Colon (tissue), 2 donors: Measurements from ENCODE around the gene COG5.
"Not testable (repeated sequence)": the region's sequence is repeated elsewhere in the genome, so short reads cannot be mapped to it uniquely, and the experiment has no call there.

Source experiments
- FAIRE-seq: peaks from 2 replicates; lab custom pipeline; 2012; peaks lifted over from hg19 to GRCh38; lab: Jason Lieb, UNC
- donor health status: control.
- donor health status: control.

COG5 gene

DNA sequence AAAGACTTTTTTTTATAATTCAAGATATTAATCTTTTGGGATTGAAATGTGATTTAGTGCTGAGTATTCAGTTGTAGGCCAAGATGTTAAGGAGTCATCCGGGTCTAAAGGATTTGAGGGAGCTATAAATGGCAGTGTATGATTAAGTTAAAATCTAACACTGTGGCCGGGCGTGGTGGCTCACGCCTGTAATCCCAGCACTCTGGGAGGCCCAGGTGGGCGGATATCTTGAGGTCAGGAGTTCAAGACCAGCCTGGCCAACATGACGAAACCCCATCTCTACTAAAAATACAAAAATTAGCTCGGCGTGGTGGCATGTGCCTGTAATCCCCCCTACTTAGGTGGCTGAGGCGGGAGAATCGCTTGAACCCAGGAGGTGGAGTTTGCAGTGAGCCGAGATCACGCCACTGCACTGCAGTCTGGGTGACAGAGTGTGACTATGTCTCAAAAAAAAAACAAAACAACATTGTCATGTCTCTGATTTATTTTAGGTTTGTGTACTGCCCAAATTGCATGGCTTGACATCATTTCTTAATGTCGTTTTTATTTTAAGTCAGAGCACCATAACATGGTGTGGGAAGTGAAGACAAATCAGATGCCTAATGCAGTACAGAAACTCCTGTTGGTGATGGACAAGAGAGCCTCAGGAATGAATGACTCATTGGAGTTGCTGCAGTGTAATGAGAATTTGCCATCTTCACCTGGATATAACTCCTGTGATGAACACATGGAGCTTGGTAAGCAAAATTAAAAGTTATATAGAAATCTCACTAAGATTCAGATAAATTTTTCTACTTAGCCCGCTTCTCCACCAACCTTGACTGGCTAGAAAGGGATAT lies 384.2 kb downstream of the COG5 start:
- FAIRE-seq: no peak

DNA sequence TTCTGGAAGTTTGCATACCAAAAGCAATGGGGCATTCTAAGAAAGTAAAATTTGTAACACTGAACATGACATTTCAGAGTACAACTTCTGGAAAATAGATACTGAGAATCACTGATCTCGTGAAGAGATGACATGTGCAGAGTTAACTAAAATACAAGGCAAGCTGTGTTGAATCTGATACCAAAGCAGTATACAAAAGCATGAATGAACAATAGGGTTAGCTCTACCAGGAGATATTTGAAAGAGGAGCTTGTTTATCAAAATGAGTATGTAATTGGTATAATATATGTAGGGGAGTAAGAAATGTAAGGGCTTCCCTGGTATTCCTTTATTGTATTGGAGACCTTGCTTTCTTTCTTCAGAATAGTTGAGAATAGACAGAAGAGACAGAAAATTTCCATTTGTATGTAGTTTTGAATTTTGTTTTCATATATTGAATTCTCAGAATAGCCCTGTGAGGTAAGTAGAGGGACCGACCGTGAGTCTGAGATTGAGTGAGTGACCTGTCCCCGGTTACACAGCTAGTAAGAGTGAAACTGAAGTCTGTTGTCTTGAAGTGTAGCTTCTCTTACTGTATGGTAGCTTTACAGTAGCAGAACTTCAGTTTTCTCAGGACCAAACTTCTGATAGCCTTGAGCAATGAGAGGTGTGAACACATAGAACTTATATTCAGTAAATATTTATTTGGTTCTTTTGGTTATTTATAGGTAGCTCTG lies 389.9 kb downstream of the COG5 start:
- no peak for FAIRE-seq

- FAIRE-seq: no peak
Measured at GRCh38 chr7:107173191-107173590, 390.5 kb downstream of the COG5 start.

DNA sequence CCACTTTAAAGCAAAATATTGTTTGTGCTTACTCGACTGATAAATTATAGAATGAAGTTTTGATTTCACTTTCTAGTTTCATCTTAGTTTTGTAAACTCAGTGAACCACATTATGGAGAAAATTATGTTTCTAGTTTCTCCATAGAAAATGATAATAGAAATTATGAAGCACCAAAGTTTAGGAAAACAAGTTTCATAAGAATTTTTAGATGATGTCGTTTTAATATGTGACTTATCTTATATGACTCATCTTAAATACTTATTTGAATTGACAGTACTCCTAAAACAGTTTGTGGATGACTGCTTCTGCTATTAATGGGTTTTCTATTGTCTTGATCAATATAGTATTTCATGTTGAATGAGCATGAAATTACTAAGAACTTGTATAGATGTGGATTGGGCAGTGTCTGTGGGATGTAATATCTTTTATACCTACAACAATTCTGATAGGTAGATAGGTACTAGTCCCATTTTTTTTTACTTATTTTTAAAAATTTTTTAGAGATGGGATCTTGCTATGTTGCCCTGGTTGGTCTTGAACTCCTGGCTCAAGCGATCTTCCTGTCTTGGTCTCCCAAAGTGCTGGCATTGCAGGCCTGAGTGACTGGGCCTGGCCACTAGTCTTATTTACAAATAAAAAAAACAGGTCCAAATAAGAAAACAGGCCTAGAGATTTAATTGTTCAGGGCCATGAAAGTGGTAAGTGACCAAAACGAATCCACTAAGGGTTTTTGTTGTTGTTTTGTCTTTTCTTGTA lies 391.3 kb downstream of the COG5 start:
- FAIRE-seq: peak; percentile 14

GRCh38 chr7:107171496-107171895 lies 392.2 kb downstream of the COG5 start:
- no peak for FAIRE-seq

- no peak for FAIRE-seq
Measured at GRCh38 chr7:107170051-107170915, 393.4 kb downstream of the COG5 start.

DNA sequence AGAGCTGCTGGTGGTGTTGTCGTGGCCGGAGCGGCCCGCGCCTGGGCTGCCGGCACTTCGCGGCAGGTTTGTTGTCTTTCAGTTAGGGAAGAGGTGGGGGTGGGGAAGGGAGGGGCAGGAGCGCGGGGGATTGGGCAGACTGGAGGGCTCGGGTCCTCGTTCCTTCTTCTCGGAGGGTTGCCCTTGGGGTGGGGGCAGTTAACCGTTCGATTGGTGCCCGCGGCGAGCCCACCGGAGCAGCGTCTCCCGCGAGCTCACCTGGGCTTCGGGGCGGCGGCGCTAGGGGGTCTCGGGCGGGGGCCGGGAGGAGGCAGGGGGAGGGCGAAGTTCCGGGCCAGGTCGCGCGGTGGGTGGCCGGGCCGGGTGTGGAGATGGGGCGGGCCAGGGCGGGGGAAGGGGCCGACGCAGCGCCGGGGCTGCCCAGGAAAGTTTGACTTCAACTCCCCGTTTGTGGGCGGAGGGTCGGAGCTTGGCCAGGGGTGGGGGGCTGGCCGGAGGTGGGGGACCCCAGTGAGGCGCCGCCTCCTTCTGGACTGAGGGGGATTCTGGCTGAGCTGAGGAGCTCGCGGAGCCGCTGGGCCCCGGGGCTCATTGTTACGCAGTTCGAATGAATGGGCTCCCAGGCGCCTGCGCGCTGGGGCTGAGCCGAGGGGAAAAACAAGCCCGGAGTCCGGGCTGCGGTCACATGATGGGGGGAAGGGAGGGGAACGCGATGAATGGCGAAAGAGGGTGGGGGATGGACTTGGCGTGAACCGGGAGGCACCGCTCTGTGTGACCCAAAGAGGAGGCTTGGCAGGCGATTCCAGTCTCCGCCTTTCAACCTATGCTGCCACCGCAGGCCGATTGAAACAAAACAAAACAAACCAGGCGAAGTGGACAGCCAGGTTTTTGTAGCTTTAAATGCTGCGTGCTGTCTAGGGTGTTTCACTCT lies 394.3 kb downstream of the COG5 start:
- no peak for FAIRE-seq

DNA sequence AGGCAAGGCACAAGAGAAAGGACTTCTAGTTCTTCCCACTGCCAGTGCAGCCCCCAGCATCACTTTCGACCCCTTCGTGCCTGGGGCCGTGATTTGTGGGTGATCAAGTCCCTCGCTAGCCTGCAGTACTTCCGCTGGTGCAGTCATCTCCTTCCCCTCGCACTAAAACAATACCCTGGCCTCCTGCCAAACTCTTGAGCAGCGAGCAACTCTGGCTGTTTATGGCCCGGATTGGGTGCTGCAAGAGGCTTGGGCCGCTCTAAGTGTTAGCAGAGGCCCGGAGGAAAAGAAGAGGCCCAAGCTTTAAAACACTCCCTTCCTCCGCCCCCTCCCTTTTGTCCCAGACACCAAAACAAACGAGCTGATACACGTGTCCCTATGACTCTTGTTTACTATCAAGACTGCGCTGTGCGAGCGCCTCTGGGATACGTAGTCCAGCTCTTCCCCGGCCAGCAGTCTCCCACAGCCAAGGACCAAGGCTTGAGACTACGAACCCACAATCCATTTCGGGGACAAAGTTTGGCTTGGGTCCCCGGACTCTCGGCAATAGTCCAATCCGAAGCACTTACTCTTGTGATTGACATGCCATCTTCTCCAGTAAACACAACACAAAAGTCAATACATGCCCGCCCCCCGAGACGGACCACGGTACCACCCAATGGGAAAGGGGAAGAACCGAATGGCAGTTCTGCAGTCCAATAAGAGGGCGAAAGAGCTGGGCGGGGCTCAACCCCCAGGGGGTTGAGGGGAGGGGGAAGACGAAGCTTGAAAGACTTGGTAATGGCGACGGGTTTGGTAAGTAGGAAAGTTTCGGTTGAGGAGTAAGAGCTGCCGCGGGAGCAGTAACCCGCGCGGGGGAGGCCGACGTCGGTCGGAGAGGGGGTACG lies 395.2 kb downstream of the COG5 start, which contains the start of gene HBP1:
Gene HBP1, plus strand, starts transcription at position 771 of the 887 bp plus-strand sequence. CDS start 10,891 bp downstream, outside the sequence.
- peak; percentile 94 for FAIRE-seq

DNA sequence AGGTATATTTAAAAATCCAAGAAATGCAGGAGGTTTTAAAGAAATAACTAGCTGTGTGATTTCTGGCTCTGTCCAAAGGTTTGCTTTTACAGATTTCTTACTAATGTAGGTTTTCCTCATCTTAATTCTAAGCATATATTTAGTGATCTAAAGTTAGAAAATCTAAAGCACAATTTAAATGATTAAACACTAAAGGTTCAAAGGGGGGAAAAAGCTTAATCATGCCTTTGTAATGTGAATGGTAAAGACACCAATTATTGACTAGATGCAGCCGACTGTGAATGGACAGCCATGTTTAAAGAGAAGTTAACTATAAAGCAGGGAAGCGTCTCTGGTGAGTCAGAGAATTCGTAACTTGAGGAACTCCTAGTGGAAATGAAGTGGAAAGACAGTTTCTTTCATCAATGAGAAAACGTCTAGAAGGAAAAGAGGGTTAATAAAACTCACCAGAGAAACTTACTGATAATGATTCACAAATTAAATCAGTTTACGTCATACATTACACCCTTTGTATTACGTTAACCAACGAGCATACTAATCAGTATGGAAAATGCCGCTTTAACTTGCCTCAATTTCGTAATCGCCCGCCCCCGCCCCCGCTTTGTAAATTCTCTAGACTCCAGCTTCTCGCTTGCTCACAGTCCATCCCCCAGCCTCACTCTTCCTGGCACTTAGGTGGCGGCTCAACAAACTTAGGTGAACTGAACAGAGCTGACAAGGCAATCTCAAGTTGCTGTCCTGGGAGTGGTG lies 396.1 kb downstream of the COG5 start:
- peak; percentile 18 for FAIRE-seq

DNA sequence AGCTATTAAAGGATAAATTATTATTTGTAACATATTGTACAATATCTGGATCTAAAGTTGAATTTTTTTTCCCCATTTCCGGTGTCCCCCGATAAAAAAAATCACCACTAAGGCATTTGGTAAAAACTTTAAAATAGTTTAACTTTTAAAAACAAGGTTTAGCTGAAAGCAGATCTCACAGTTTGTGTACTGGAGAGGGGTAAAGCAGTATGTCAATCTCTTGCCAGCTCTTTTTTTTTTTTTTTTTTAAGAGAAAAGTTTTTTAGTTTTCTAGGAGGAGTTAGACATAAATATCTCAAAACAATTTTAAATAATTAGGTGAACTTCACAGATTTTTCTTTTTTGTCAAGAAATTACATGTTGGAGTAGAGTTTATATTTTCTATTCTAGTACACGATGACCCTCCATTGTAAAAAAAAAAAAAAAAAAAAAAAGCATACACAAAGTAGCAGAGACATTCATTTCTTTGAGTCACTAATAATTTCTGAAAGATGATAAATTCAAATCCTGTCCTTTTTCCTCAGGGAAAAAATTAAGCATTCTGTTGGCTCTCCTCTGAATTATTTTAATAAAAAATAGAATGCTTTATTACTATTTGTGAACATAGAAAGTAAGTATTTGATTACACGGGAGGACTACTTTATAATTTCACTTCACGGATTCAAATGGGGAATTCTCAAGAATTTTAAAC lies 396.8 kb downstream of the COG5 start:
- FAIRE-seq: no peak

DNA sequence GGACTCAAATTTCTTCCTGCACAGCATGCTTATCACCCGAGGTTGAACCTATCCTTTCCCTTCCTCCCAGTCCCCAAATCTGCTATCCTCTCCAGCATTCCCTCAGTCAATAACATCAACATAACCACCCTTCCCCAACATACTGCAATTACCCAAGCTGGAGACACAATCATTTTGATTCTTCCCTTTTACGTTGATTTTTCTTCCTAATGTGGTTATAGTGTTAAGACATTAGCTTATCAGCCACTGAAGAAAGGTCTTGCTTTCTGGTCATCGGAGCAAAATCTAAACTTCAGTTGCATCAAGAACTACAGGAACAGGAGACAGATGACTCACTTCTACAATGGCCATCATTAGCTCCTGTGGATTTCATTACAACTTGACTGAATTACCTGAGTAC lies 398.4 kb downstream of the COG5 start:
- no peak for FAIRE-seq

DNA sequence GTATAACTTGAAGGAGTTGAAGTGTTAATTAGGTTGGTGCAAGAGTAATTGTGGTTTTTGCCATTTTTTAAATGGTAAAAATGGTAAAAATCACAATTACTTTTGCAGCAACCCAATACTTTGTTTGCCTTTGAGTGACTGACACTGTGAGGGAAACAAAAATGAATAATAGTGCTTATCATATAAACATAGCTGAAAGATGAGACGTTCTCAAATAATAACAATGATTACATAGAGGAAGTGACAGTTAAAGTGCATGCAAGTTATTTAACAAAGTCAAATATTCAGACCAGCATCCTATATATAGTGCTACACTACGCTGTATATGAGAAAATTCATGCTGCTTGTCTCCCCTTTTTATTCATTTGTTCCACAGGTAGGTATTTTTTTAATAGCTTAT lies 399.6 kb downstream of the COG5 start:
- no peak for FAIRE-seq

DNA sequence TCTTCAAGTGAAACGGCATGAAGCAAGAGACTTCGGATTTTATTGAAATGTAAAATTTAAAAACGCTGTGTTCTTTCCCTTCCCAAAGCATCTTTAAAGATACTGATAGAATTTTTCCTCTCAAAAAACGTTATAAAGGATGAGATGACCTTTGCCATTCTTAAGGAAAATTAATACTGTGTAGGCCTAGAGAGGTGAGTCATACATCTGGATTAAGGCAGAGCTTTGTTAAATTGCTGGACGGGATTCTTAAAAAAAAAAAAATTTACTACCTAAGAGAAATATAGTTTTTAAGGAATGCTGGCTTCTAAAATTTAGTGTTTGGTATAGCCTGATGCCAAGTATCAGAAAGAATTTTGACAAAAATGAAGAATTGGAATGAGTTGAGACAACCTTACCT lies 401.2 kb downstream of the COG5 start:
- no peak for FAIRE-seq

DNA sequence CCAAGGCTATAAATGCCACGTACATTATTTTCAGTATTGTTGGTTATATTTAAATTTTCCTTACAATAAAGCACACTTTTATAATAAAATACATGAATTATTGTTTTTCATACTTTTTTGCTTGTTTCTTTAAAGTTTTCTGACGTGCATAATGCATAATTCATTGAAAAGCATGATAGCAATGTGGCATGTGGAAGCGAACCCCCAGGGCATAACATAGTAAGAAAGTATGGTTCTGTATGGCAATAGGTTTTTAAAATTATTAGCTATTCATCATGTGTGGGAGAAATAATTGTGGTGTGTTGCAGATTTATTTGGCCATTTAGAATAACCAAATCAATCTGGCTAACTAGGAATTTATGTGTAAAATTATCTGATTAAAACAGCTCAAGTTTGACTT lies 402.3 kb downstream of the COG5 start:
- FAIRE-seq: no peak

- FAIRE-seq: no peak
Measured at GRCh38 chr7:107160389-107160788, 403.3 kb downstream of the COG5 start.

GRCh38 chr7:107158028-107158427 lies 405.7 kb downstream of the COG5 start:
- FAIRE-seq: no peak

- no peak for FAIRE-seq
Measured at GRCh38 chr7:107157091-107157490, 406.6 kb downstream of the COG5 start.

DNA sequence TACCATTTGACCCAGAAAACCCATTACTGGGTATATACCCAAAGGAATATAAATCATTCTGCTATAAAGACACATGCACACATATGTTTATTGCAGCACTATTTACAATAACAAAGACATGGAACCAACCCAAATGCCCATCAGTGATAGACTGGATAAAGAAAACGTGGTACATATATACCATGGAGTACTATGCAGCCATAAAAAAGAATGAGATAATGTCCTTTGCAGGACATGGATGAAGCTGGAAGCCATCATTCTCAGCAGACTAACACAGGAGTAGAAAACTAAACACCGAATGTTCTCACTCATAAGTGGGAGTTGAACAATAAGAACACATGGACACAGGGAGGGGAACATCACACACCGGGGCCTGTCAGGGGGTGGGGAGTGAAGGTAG lies 408.0 kb downstream of the COG5 start:
- not testable (repeated sequence) for FAIRE-seq
